ENCODE results near the gene FUT7.

The FUT7 gene

GRCh38 chr9:136982232-136983051 is 49.4 kb downstream of the FUT7 start, which contains the start of gene LCNL1:
Gene LCNL1 (plus strand): TSS chr9:136982993. CDS start chr9:136983587, 594 bp downstream.
- no peak for DNase-seq (ENCODE audit: low spot score)

GRCh38 chr9:136981588-136982231 is 50.2 kb downstream of the FUT7 start:
- no peak for DNase-seq (ENCODE audit: low spot score)

- DNase-seq (ENCODE audit: low spot score) = no peak
Observed at GRCh38 chr9:136980669-136981478, 51.0 kb downstream of the FUT7 start.
